Erythroblast (primary cell): Measurements from ENCODE around the gene RLF.

Experiments
- GATA1 ChIP-seq: IDR thresholded peaks from 2 replicates; pipeline ENCODE4 v1.6.1; 2011; ENCODE audit warnings: low read depth, mild to moderate bottlenecking, control low read depth, low read length, moderate library complexity
- POLR2A ChIP-seq: IDR thresholded peaks from 2 replicates; pipeline ENCODE4 v1.6.1; 2011; ENCODE audit warnings: mild to moderate bottlenecking, low read length

- TF ChIP-seq POLR2A, result no peak
- no peak for TF ChIP-seq GATA1
Observed at GRCh38 chr1:40224040-40224439, 62.9 kb downstream of the RLF start.
